HS-27A (cell line): ENCODE results near the gene TMEM272.

Experiments used
- DNase-seq: peaks from one replicate; pipeline ENCODE4 v3.0.0-alpha.2; 2012; ENCODE audit warnings: low read depth, missing footprints

The TMEM272 gene

DNA sequence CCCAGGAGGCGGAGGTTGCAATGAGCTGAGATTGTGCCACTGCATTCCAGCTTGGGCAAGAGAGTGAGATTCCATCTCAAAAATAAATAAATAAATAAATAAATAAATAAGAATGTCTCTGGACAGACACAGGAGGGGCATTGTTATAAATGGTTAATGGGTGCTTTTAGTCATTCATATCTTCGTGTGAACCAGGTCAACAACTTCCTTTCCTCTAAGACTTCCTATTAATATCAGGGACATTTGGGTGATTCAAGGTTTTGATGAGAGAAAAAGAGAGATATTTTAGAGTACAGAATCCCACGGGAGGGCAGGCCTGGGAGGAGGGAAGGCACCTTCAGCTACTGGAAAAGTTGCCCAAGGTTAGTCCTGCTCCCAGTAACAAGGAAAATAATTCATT, 64.9 kb downstream of the TMEM272 start:
- no peak for DNase-seq

DNA sequence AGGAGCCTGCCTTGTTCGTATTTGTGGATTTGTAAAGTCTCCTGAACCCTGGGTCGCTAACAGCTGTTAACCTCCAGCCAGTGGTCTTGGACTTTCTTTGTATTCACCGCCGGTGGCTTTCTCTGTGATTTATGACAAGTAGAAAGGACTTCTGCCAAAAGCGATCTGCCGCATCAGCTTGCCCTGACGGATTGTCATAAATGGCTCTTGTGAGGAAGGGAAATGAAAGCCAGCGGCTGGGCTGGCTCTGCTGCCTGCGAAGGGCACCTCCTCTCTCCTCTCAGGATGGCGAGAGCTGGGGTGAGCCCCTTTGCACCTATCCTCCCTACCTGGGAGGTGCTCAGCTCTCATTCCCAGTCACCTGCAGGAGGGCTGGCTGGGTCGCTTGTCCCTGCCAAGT, 66.6 kb downstream of the TMEM272 start:
- no peak for DNase-seq

DNA sequence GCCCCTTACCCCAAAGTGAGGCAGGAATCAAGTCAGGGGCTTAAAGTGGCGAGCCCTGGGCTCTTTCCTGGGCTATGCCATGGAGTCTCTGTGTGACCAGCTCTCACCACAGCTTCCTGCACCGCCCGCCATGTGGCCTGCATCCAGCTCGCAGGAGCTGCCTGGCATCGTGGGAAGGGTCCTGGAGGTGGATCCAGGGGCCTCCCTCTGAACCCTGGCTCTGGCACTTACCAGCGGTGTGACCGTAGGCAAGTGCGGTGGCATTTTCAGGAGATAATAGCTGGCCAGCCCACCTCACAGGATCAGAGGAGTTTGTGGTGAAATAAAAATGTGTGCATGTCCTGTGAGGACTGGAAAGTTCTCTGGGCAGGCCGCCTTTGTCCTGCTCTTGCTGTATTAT, 67.1 kb downstream of the TMEM272 start:
- no peak for DNase-seq

DNA sequence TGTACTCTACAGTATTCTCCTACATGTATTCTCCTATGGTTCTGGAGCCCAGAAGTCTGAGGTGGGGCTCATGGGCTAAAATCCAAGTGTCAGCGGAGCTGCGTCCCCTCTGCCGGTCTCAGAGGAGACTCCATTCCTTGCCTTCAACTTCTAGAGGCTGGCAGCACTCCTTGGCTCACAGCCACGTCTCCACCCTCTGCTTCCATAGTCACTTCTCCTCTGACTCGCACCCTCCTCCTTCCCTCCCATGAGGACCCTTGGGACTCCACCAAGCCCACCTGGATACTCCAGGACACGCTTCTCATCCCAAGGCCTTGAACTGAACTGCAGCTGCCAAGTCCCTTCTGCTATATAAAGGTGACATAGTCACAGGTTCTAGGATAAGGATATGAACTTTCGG, 68.8 kb downstream of the TMEM272 start:
- DNase-seq: no peak

DNA sequence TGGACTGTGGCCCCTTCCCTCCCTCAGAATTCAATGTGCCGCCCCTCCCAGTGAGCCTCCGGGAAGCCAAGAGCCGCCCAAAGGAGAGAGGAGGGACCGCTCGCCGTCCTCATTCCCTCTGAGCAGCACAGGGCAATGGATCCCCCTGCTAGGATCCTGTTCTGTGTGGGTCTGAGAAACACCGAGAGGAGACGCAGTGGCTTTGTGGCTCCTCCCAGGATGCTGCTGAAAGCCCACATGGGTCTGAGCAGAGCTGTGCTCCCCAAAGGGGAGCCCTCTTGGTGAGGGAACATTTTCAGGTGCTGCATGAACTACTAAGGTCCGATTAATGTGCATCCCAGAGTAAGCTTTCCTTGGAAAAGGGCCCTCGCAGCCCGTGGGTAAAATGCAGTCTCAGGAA, 71.5 kb downstream of the TMEM272 start:
- no peak for DNase-seq

DNA sequence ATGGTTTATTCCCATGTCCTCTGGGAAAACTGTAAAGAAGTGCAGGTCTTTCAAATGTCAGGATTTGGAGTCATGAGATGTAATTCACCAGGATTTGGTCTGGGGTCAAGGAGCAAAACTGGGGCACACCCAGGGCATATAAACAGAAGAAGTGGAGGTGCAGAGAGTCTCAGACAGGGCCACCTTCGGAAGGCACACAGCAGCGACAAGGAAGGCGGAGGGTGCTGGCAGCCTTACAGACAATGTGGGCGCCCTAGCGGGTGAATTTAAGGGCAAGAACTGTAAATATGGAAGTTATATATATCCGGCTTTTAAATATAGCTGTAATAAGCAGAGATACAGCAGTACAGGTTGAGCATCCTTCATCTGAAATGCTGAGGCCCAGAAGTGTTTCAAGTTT, 72.2 kb downstream of the TMEM272 start:
- no peak for DNase-seq

DNA sequence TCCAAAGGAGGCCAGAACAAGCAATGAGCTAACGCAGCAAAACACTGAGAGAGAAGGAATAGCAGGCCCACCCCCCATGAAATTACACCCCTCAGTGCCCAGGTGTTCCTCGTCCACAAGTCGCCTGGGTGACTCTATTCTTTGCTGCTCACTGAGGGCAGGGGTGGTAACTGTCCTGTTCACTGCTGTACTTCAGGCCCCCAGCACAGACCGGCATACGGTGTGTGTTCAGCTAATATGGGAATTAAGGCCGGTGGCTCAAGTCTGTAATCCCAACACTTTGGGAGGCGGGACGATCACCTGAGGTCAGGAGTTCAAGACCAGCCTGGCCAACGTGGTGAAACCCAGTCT, 72.9 kb downstream of the TMEM272 start:
- no peak for DNase-seq

DNA sequence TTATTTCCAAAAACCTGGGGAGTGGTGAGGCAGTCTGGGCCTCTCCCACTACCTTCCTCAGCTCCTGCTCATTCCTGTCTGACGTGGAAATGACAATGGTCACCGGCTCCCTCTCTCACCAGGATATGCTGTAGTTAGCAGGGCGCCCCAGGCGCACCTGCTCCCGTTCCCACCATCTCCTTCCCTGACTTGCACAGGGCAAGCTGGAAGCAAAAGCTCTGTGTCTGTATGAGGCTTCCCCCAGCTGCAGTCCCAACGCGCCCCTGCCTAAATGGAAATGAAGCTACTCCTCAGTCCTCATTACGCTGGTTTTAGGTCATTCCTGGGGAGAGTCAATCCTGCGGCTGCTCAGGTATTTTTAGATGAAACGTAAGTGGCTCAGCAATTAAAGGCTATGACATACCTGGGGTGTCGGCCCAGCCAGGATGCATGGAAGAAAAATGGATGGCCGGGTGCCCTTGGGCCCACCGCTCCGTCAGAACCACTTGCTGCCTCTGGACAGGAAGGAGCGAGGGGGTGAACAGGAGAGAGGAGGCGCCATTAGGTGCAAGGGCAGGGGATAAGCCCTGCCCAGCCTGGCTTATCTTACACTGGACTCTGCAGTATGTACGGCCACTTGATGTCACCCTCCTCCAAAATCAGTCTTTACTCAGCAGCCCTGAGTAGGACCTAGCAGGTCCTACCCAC, 73.4 kb downstream of the TMEM272 start:
- DNase-seq: no peak

DNA sequence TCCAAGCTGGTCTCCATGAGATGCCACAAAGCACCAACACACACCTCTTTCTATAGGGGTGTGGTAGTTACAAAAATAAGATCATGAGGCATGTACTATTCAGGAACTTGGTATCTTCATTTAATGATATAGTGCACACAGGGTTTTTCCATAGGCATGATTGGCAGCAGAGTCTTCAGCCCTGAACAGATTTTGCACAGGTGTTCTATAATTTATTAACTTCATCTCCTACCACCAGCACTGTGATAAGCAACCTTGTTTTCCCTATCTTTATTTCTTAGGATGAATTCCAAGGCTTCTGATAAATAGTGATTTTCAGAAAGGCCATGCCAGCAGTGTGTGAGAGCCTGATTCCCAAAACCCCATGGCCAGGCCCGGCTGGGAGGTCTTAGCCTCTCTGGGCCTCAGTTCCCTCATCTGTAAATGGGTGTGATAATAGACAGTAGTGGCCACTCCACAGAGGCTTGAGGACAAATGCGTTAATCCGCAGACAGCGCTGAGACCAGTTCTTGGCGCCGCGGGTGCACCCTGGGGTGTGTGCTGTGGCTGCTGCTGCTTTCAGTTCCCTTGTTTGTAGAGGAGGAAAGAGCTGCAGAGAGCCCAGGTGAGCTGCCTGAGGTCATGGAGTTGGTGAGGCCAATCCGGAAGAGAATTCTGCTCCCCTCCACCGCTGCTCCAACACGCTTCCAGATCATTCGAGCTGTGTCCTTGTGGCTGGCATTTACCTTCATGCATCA, 74.1 kb downstream of the TMEM272 start:
- DNase-seq: no peak

DNA sequence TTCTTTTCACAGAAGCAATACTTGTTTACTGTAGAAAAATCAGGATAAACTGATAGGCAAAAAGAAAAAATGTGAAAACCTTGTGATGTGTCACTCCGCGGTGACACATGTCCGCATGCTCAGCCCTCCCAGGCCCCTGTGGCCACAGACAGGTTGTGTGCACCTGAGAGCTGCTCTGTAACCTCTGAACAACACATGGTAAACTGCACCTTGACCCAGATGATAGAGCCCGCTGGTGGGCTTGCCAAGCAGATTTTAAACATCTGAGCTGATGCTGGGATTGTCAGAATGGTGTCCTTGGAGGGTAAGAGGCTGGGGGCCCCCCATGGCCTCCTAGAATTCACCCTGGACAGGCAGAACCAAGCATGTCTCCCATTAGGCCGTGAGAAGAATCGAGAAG, 74.8 kb downstream of the TMEM272 start:
- DNase-seq: no peak

DNA sequence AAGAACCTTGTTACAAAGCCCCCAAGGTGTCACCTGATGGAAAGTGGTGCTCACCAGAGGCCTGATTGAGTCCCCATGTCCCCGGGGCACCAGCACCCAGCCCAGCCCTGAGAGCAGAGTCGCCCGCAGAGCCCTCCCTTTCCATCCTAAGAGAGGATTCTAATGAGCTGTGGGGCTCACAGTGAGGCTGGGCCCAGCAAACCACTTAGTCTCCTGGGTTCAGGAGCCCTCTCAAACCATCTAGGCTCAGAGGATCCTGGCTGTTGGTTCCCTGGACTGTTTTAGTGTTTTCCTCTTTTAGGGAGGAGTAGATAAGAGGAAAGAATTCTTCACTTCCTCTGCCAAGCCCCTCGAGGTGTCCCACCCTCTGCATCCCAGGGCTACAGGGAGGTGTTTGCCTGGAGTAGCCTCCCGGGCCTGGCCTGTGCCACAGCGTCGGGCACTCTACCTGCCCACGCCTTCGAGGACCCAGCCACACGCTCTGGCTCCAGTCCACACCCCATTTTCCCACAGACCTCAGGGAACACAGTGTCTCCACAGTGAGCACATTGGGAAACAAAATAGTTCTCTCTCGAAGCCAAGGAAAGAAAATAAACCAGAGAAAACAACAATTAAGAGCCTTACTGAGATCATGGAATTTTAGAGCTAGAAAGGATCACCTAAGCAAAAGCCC, 75.4 kb downstream of the TMEM272 start:
- DNase-seq: no peak

DNA sequence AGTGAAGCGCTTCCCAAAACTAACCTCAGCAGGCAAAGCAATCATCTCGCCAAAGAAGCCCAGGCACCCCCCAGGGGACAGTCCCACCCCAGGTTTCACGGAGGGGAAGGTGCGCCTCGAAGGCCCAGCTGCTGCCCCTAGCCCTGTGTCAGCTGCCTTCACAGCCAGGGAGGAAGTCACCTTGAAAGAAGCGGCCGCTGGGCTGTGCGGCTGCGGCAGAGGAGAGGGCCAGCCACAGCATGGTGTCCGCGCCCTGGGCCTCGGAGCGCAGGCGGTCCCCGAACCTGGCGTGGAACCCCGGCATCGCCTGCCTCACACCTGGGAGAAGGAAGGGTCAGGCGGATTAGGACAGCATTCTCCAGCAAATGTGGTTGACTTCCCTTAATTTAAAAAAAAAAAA, 76.0 kb downstream of the TMEM272 start:
- DNase-seq: no peak

DNA sequence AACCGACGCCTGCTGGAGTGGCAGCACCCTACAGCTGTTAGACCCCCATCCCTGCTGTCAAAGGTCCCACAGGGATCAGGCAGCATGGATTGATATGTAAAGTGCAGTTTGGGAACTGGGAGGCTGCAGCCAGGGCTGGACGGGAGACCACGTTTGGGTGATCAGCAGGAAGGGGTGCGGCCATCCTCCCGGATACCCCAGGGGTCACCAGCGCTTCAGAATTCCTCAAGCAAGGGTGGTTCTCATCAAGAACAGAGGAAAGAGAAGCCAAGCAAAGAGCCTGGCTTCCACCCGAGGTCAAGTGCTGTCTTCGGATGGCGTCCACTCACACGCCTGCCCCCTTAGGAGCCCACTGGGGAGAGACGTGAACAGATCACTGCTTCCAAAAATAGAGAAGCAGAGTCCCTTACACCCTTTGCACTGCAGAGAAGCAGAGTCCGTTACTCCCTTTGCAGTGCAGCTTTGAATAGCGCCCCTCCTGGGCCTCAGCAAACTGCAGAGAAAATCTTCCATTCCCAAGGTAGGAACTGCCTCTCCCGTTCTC, 76.5 kb downstream of the TMEM272 start:
- no peak for DNase-seq

DNA sequence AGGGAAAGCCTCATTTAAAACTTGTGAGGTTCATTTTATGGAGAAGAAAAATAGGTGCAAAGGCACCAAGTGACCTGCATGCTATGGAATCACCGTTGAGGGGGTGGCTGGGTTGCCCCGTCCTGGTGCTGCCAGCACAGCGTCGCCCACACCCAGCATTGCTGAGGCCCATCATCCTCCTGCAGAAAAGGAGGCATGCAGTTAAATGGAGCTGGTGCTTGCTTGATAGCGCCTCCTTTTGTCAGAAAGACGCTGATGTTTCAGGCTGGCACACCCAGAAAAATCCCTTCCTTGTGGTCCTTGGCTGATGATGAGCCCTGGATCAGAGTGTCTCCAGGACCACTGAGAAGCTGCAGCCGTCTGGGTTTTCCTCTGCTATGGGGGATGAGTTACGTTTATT, 77.9 kb downstream of the TMEM272 start:
- no peak for DNase-seq

DNA sequence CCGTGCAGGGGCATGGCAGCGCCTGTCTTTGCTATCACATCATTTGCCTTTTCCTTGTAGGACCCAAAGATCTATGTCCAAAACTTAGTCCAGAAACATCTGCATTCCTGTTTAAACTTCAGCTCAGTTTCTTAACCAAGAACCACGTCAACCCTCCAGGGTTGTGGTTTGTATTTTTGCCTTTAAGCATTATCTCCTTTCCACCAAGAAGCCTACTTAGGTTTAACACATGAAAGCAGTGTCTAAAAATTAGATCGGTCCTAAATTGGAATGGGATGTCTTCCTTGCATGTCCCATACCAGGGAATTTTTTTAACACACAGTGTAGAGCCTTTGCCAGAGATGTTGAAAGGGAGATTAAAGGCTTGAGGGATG, 79.8 kb downstream of the TMEM272 start:
- no peak for DNase-seq

DNA sequence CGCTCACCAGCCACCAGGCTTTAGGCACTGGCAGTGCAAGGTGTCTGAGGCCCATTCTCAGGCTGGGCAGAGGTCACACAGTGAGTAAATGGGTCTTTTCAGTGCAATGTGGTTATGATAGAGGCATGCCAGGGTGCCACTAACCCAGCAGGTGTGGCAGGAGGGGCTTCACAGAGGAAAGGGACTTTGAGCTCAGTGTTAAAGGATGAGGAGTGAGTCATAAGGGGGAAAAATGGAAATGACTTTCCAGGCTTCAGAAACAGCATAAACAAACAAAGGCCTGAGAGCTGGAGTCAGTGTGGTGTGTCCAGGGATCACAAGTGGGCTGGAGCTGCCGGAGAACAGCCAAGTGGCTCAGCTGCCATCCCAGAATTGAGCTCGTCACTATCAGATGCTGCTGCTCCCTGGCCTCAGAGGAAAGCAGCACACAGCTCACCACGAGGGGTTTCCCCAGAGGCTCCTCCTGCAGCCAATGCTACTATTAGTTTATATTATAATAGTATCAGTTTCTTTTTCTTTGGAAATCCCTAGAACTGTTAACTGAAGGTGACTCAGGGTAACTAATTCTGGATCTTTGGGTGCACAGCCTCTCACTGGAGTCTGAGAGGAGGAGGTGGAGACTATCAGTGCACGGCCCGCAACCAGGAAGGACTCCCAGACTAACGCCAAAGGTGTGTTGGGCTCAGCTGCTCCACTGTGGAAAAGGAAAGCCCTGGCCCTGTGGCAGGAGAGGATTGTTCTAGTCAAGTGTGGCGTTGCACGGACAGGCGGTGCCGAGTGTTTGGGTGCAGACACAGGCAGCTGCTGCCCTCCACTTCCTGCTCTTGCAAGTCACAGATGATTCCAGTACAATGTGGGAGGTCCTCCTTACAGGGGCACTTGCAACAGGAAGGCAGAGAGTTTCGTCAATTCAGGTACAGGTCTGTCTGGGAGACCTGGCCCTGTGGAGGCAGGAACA, 80.5 kb downstream of the TMEM272 start:
- DNase-seq: no peak

DNA sequence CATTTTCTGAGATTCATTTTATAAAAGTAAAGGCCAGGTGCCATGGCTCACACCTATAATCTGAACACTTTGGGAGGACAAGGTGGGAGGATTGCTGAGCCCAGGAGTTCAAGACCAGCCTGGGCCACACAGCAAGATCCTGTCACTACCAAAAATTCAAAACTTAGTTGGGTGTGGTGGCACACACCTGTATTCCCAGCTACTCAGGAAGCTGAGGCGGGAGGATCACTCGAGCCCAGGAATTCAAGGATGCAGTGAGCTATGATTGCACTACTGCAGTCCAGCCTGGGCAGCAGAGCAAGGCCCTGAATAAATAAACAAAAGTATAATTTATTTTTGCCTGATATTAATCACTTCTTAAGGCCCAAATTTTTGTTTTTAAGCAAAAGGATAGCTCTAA, 81.5 kb downstream of the TMEM272 start:
- no peak for DNase-seq
